Keratinocyte (primary cell): ENCODE results near the gene TIMM10B. TPM values are rescaled to one million over a fixed set of nuclear protein-coding genes. Genes with fewer than 3 reads are reported as not detected.
A peak's percentile ranks its signal among the peaks of the same experiment; 100 is the strongest.

Experiments used
- DNase-seq: peaks from one replicate; pipeline ENCODE4 v3.0.0-alpha.2; 2011; ENCODE audit warnings: low read depth, missing footprints, low spot score
- FAIRE-seq: peaks from 2 replicates; lab custom pipeline; 2011; peaks lifted over from hg19 to GRCh38; lab: Jason Lieb, UNC
- H2AFZ ChIP-seq: 2 replicates; pipeline ENCODE4 v1.6.0; 2012; ENCODE audit warnings: low read length, control low read depth, inconsistent platforms; ENCODE audit not compliant: control insufficient read depth
- H3K27ac ChIP-seq: 2 replicates; pipeline ENCODE4 v1.5.1; 2011; ENCODE audit warnings: low read length; ENCODE audit not compliant: control insufficient read depth, insufficient read depth
- H3K27me3 ChIP-seq: 3 replicates; pipeline ENCODE4 v1.6.0; 2011; ENCODE audit warnings: low read length; ENCODE audit not compliant: control insufficient read depth, insufficient read depth; ENCODE audit errors: extremely low read depth
- H3K36me3 ChIP-seq, 2 experiments: 2 replicates in 1 of 2; 3 replicates in 1 of 2; pipeline ENCODE4 v1.5.1; 2011; ENCODE audit warnings: low read length in 2 of 2, mild to moderate bottlenecking in 1 of 2; ENCODE audit not compliant: control insufficient read depth in 2 of 2, insufficient read depth in 2 of 2; ENCODE audit errors: extremely low read depth in 1 of 2
- H3K4me1 ChIP-seq: 3 replicates; pipeline ENCODE4 v1.5.1; 2011; ENCODE audit warnings: low read length; ENCODE audit not compliant: control insufficient read depth, insufficient read depth; ENCODE audit errors: extremely low read depth
- H3K4me2 ChIP-seq: 3 replicates; pipeline ENCODE4 v1.6.0; 2011; ENCODE audit warnings: low read depth, low read length; ENCODE audit not compliant: control insufficient read depth, insufficient read depth; ENCODE audit errors: extremely low read depth
- H3K4me3 ChIP-seq, 3 experiments: fragments of 200-600 bp in 1 of 3; sonication (generic) in 1 of 3; 2 replicates in 2 of 3; 3 replicates in 1 of 3; pipeline ENCODE4 v1.5.1; 2011 to 2016; ENCODE audit warnings: low read length in 3 of 3, mild to moderate bottlenecking in 3 of 3, control low read depth in 2 of 3, inconsistent platforms in 1 of 3, low read depth in 1 of 3, mixed read lengths in 1 of 3, mixed run types in 1 of 3, moderate library complexity in 1 of 3; ENCODE audit not compliant: control insufficient read depth in 2 of 3, insufficient read depth in 2 of 3; ENCODE audit errors: extremely low read depth in 1 of 3
- H3K79me2 ChIP-seq: 2 replicates; pipeline ENCODE4 v1.6.0; 2012; ENCODE audit warnings: low read length; ENCODE audit not compliant: control insufficient read depth, insufficient read depth
- H3K9ac ChIP-seq: 3 replicates; pipeline ENCODE4 v1.6.0; 2011; ENCODE audit warnings: low read length; ENCODE audit not compliant: control insufficient read depth, insufficient read depth; ENCODE audit errors: extremely low read depth
- H3K9me1 ChIP-seq: 3 replicates; pipeline ENCODE4 v1.6.0; 2011; ENCODE audit warnings: low read length; ENCODE audit not compliant: control insufficient read depth, insufficient read depth; ENCODE audit errors: extremely low read depth
- H3K9me3 ChIP-seq: 2 replicates; pipeline ENCODE4 v1.5.1; 2012; ENCODE audit warnings: low read depth, low read length; ENCODE audit not compliant: control insufficient read depth
- H4K20me1 ChIP-seq: 3 replicates; pipeline ENCODE4 v1.6.0; 2011; ENCODE audit warnings: low read length; ENCODE audit not compliant: control insufficient read depth, insufficient read depth; ENCODE audit errors: extremely low read depth
- CTCF ChIP-seq, 3 experiments: IDR thresholded peaks in 1 of 3; conservative IDR thresholded peaks in 1 of 3; optimal IDR thresholded peaks in 1 of 3; 2 replicates in 2 of 3; 3 replicates in 1 of 3; pipeline versions ENCODE3 to v1.5.1; 2011; ENCODE audit warnings: low read length in 3 of 3, mild to moderate bottlenecking in 3 of 3, moderate library complexity in 2 of 3, control low read depth in 1 of 3, inconsistent platforms in 1 of 3; ENCODE audit not compliant: insufficient read depth in 2 of 3; ENCODE audit errors: extremely low read depth in 1 of 3
- EZH2 ChIP-seq: IDR thresholded peaks from one replicate; pipeline ENCODE4 v1.6.1; 2012; ENCODE audit warnings: inconsistent platforms, mild to moderate bottlenecking, low read length, moderate library complexity
- dilution Hi-C: fragments of 300-500 bp; cut with MboI; formaldehyde crosslinking; loops from one replicate; pipeline ENCODE4 v1.7.0; 2020; ENCODE audit warnings: low sequenced_read_pairs; ENCODE audit not compliant: extremely low pct_ligation_motif_present
- polyA plus RNA-seq, 5 experiments: library from polyadenylated mRNA; depleted of rRNA in 3 of 5; stranded (reverse) in 3 of 5; stranded (forward) in 1 of 5; unstranded in 1 of 5; fragments of >200 nt; gene quantifications; 1 replicate in 1 of 5; 2 replicates in 3 of 5; 3 replicates in 1 of 5; pipeline versions ENCODE4 v1.2.1 to v1.2.3, GENCODE V29; 2011 to 2012; ENCODE audit warnings: missing spikeins in 2 of 5, low read depth in 1 of 5, low replicate concordance in 1 of 5

TIMM10B gene
- polyA plus RNA-seq, 1 donor (not counting 4 experiments of a cell fraction or from before 2014, with no cell fraction given), result 34.1 TPM

- no peaks in the 10 kb centered on the region for H4K20me1 ChIP-seq
- H3K9me3 ChIP-seq, result no peaks in the 10 kb centered on the region
- peaks cover 55% of the 10 kb centered on the region for H3K79me2 ChIP-seq
- H3K9ac ChIP-seq, result peak overlapping the region; percentile 97
- no peaks in the 10 kb centered on the region for H3K27me3 ChIP-seq
- peaks cover 17% of the 10 kb centered on the region for H3K4me1 ChIP-seq
- FAIRE-seq (no peak), DNase-seq (no peak)
- TF ChIP-seq CTCF (optimal IDR thresholded peaks at IDR 0.05 in 1 of 3, IDR thresholded peaks at IDR 0.05 in 1 of 3, conservative IDR thresholded peaks at IDR 0.05 in 1 of 3; ENCODE audit: extremely low read depth in 1 of 3, insufficient read depth in 2 of 3, low read length in 3 of 3) (no peak), EZH2 (no peak)
- dilution Hi-C loops, result no loop called here
- H3K36me3 ChIP-seq, result peaks cover 37 to 51% of the 10 kb centered on the region in 2 experiments
- peak overlapping the region; percentile 96 for H3K4me2 ChIP-seq
- peak overlapping the region; percentile 70 for H2AFZ ChIP-seq
- peaks cover 3% of the 10 kb centered on the region for H3K9me1 ChIP-seq
- H3K4me3 ChIP-seq, result peak overlapping the region; percentile 84 to 97 (median 94)
- peak overlapping the region; percentile 95 for H3K27ac ChIP-seq
These were observed 599 bp downstream of the TIMM10B start for GRCh38 chr11:6481924-6482275.

- H3K9me1 ChIP-seq, result peaks cover 3% of the 10 kb centered on the region
- H4K20me1 ChIP-seq, result no peaks in the 10 kb centered on the region
- no peak overlapping the region for H2AFZ ChIP-seq
- no peaks in the 10 kb centered on the region for H3K9me3 ChIP-seq
- H3K4me1 ChIP-seq, result peaks cover 17% of the 10 kb centered on the region
- peak overlapping the region; percentile 95 for H3K27ac ChIP-seq
- H3K4me3 ChIP-seq, result peak overlapping the region; percentile 84 to 97 (median 94)
- FAIRE-seq, result no peak
- no peak for DNase-seq
- dilution Hi-C loops, result no loop called here
- peak overlapping the region; percentile 96 for H3K4me2 ChIP-seq
- H3K79me2 ChIP-seq, result peaks cover 55% of the 10 kb centered on the region
- peaks cover 34 to 49% of the 10 kb centered on the region in 2 experiments for H3K36me3 ChIP-seq
- no peaks in the 10 kb centered on the region for H3K27me3 ChIP-seq
- no peak for TF ChIP-seq EZH2
- TF ChIP-seq CTCF (optimal IDR thresholded peaks at IDR 0.05 in 1 of 3, IDR thresholded peaks at IDR 0.05 in 1 of 3, conservative IDR thresholded peaks at IDR 0.05 in 1 of 3; ENCODE audit: extremely low read depth in 1 of 3, insufficient read depth in 2 of 3, low read length in 3 of 3), result no peak
- H3K9ac ChIP-seq, result peak overlapping the region; percentile 97
These were observed 1.1 kb downstream of the TIMM10B start for GRCh38 chr11:6482441-6482840.
